Right lobe of liver (tissue), 4 donors: ENCODE data around the gene ADSS2.

Experiments
- CTCF ChIP-seq, 4 donors: fragments of 200-600 bp in 3 of 4; fragments of 450-650 bp in 1 of 4; IDR thresholded peaks; one replicate each; pipeline versions ENCODE4 v1.5.1 to v1.8.0; 2016 to 2022; ENCODE audit warnings: antibody characterized with exemption in 4 of 4, mild to moderate bottlenecking in 2 of 4
- POLR2A ChIP-seq: fragments of 450-650 bp; IDR thresholded peaks from one replicate; pipeline ENCODE4 v1.6.1; 2017; ENCODE audit warnings: antibody characterized with exemption, mild to moderate bottlenecking
- donor health status: DM: no; HTN: no; CAD: no.
- donor health status: DM: no; HTN: no; CAD: no.
- donor health status: DM: no; HTN: yes; CAD: no.

- TF ChIP-seq CTCF (IDR thresholded peaks at IDR 0.05) (no peak), POLR2A (no peak)
Measured at GRCh38 chr1:244365809-244366208, 85.9 kb downstream of the ADSS2 start.
